Measurements from ENCODE around the gene DENND6A.
"Not testable (repeated sequence)": the region's sequence is repeated elsewhere in the genome, so short reads cannot be mapped to it uniquely, and the experiment has no call there.

- TF ChIP-seq POLR2A, CTCF (IDR thresholded peaks at IDR 0.05): not testable (repeated sequence)
Observed at GRCh38 chr3:57705351-57705750, 12.5 kb upstream of the DENND6A start.
